Measurements from ENCODE around the gene NSF. TPM values are rescaled to one million over a fixed set of nuclear protein-coding genes. Genes with fewer than 3 reads are reported as not detected.

NSF gene
- total RNA-seq, 1 donor from 2014 or later: 43.0 TPM

- Histone ChIP-seq H3K4me1 (no peaks in the 10 kb centered on the region), H2AFZ (replicated peaks) (no peak overlapping the region), H4K20me1 (ENCODE audit: low read depth) (no peaks in the 10 kb centered on the region), H3K27me3 (peaks cover 5% of the 10 kb centered on the region), H3K27ac (no peak overlapping the region), H3K9ac (no peak overlapping the region), H3K36me3 (no peaks in the 10 kb centered on the region), H3K9me3 (ENCODE audit: low read depth) (no peaks in the 10 kb centered on the region), H3F3A (ENCODE audit: low read depth) (no peaks in the 10 kb centered on the region), H3K4me2 (no peak overlapping the region), H3K79me2 (ENCODE audit: low read depth) (no peaks in the 10 kb centered on the region), H3K4me3 (no peak overlapping the region)
- Mint-ChIP-seq H3K4me1 (peaks cover 55% of the 10 kb centered on the region), H3K9me3 (no peaks in the 10 kb centered on the region), H3K4me3 (no peak overlapping the region), H3K36me3 (peaks cover 50% of the 10 kb centered on the region), H3K27ac (no peak overlapping the region), H3K27me3 (ENCODE audit: insufficient read depth, low read depth) (peaks cover 16% of the 10 kb centered on the region)
- TF ChIP-seq, protein P1, sequence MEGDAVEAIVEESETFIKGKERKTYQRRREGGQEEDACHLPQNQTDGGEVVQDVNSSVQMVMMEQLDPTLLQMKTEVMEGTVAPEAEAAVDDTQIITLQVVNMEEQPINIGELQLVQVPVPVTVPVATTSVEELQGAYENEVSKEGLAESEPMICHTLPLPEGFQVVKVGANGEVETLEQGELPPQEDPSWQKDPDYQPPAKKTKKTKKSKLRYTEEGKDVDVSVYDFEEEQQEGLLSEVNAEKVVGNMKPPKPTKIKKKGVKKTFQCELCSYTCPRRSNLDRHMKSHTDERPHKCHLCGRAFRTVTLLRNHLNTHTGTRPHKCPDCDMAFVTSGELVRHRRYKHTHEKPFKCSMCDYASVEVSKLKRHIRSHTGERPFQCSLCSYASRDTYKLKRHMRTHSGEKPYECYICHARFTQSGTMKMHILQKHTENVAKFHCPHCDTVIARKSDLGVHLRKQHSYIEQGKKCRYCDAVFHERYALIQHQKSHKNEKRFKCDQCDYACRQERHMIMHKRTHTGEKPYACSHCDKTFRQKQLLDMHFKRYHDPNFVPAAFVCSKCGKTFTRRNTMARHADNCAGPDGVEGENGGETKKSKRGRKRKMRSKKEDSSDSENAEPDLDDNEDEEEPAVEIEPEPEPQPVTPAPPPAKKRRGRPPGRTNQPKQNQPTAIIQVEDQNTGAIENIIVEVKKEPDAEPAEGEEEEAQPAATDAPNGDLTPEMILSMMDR (IDR thresholded peaks at IDR 0.05): no peak
- TF ChIP-seq EZH2 (IDR thresholded peaks at IDR 0.05) (no peak), EZH2phosphoT487 (IDR thresholded peaks at IDR 0.05) (no peak)
- no peak for DNase-seq (ENCODE audit: low spot score)
Measured at GRCh38 chr17:46763416-46763815, 172.9 kb downstream of the NSF start.

- no peaks in the 10 kb centered on the region for H3K79me2 ChIP-seq (ENCODE audit: low read depth)
- H3K4me2 ChIP-seq: no peak overlapping the region
- H3K9me3 Mint-ChIP-seq: no peaks in the 10 kb centered on the region
- H3K4me3 Mint-ChIP-seq: no peak overlapping the region
- H3K4me1 Mint-ChIP-seq: peaks cover 56% of the 10 kb centered on the region
- TF ChIP-seq EZH2 (IDR thresholded peaks at IDR 0.05): no peak
- TF ChIP-seq EZH2phosphoT487 (IDR thresholded peaks at IDR 0.05): no peak
- TF ChIP-seq, protein P1 (IDR thresholded peaks at IDR 0.05): no peak
- no peak overlapping the region for H3K4me3 ChIP-seq
- no peak overlapping the region for H3K27ac ChIP-seq
- H3K4me1 ChIP-seq: no peaks in the 10 kb centered on the region
- peaks cover 52% of the 10 kb centered on the region for H3K36me3 Mint-ChIP-seq
- no peak overlapping the region for H3K9ac ChIP-seq
- H3K27ac Mint-ChIP-seq: peak overlapping the region; percentile 21
- H4K20me1 ChIP-seq (ENCODE audit: low read depth): no peaks in the 10 kb centered on the region
- H3K27me3 Mint-ChIP-seq (ENCODE audit: insufficient read depth, low read depth): peaks cover 18% of the 10 kb centered on the region
- H3K36me3 ChIP-seq: no peaks in the 10 kb centered on the region
- H3F3A ChIP-seq (ENCODE audit: low read depth): no peaks in the 10 kb centered on the region
- no peak overlapping the region for H2AFZ ChIP-seq (replicated peaks)
- DNase-seq (ENCODE audit: low spot score): no peak
- no peaks in the 10 kb centered on the region for H3K9me3 ChIP-seq (ENCODE audit: low read depth)
- peaks cover 12% of the 10 kb centered on the region for H3K27me3 ChIP-seq
Measured at GRCh38 chr17:46764000-46764708, 173.7 kb downstream of the NSF start.

DNA sequence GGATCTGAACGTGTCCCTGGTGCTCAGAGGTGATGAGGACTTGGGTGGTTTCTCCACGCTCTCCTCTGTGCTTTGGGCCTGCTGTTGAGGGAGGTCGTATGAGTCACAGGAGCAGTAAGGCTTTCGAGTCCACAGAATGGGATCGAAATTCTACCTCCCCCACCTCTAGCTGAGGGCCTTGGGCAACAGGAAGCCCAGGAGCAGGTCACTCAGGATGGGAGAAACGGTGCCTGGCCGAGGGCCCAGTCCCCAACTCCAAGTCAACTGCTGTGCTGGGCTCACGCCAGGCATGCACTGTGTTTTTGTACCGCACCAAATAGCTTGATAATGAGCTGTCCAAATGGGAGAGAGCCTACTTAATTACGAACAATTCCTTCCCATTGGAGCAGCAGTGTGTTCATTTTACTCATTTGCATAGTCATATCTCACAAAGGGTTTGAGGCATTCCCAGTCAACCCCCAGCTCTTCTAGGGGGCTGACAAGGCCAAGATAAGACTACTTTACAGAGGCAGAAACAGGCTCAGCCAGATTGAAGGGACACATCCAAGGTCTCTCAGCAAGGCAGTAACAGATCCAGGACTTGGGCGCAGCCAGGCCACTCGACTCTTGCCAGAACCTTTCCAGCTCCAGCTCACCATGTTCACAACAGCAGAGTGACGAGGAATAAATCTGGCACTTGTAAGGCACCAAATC lies 174.4 kb downstream of the NSF start:
- no peaks in the 10 kb centered on the region for H3K36me3 ChIP-seq
- no peaks in the 10 kb centered on the region for H3K9me3 ChIP-seq (ENCODE audit: low read depth)
- DNase-seq (ENCODE audit: low spot score): no peak
- no peak overlapping the region for H3K4me3 Mint-ChIP-seq
- no peak overlapping the region for H3K9ac ChIP-seq
- H3K27ac Mint-ChIP-seq: peak overlapping the region; percentile 93
- no peaks in the 10 kb centered on the region for H3K9me3 Mint-ChIP-seq
- TF ChIP-seq EZH2 (IDR thresholded peaks at IDR 0.05) (no peak), EZH2phosphoT487 (IDR thresholded peaks at IDR 0.05) (no peak)
- no peak overlapping the region for H3K4me3 ChIP-seq
- H3K79me2 ChIP-seq (ENCODE audit: low read depth): no peaks in the 10 kb centered on the region
- peaks cover 19% of the 10 kb centered on the region for H3K27me3 ChIP-seq
- peaks cover 2% of the 10 kb centered on the region for H3F3A ChIP-seq (ENCODE audit: low read depth)
- H3K4me1 Mint-ChIP-seq: peaks cover 58% of the 10 kb centered on the region
- peaks cover 18% of the 10 kb centered on the region for H3K27me3 Mint-ChIP-seq (ENCODE audit: insufficient read depth, low read depth)
- H3K4me2 ChIP-seq: no peak overlapping the region
- no peak overlapping the region for H3K27ac ChIP-seq
- H3K4me1 ChIP-seq: no peaks in the 10 kb centered on the region
- H4K20me1 ChIP-seq (ENCODE audit: low read depth): no peaks in the 10 kb centered on the region
- no peak overlapping the region for H2AFZ ChIP-seq (replicated peaks)
- H3K36me3 Mint-ChIP-seq: peaks cover 45% of the 10 kb centered on the region

GRCh38 chr17:46765453-46765852 lies 175.0 kb downstream of the NSF start:
- Histone ChIP-seq H3K27ac (no peak overlapping the region), H3K4me2 (no peak overlapping the region), H3K9ac (no peak overlapping the region), H3F3A (ENCODE audit: low read depth) (peaks cover 8% of the 10 kb centered on the region), H4K20me1 (ENCODE audit: low read depth) (no peaks in the 10 kb centered on the region), H3K4me3 (no peak overlapping the region), H3K36me3 (no peaks in the 10 kb centered on the region), H3K4me1 (no peaks in the 10 kb centered on the region), H3K27me3 (peaks cover 25% of the 10 kb centered on the region), H3K79me2 (ENCODE audit: low read depth) (no peaks in the 10 kb centered on the region), H2AFZ (replicated peaks) (no peak overlapping the region), H3K9me3 (ENCODE audit: low read depth) (no peaks in the 10 kb centered on the region)
- peaks cover 62% of the 10 kb centered on the region for H3K4me1 Mint-ChIP-seq
- peaks cover 45% of the 10 kb centered on the region for H3K36me3 Mint-ChIP-seq
- peaks cover 18% of the 10 kb centered on the region for H3K27me3 Mint-ChIP-seq (ENCODE audit: insufficient read depth, low read depth)
- H3K9me3 Mint-ChIP-seq: no peaks in the 10 kb centered on the region
- H3K4me3 Mint-ChIP-seq: no peak overlapping the region
- no peak for DNase-seq (ENCODE audit: low spot score)
- H3K27ac Mint-ChIP-seq: peak overlapping the region; percentile 63
- TF ChIP-seq EZH2 (IDR thresholded peaks at IDR 0.05) (no peak), EZH2phosphoT487 (IDR thresholded peaks at IDR 0.05) (no peak)
- TF ChIP-seq, protein P1 (IDR thresholded peaks at IDR 0.05): no peak

Measured in neural progenitor cell (in vitro differentiated cells).